HepG2 (cell line): ENCODE measurements around the gene GLYAT. TPM values are rescaled to one million over a fixed set of nuclear protein-coding genes. Genes with fewer than 3 reads are reported as not detected.
A peak's percentile ranks its signal among the peaks of the same experiment; 100 is the strongest.

ENCODE experiments used
- ATAC-seq: fragments of 200-7000 bp; cut with Tn5 transposase; 3 replicates; pipeline ENCODE4 v1.9.1; 2020; ENCODE audit warnings: mild to moderate bottlenecking, moderate library complexity
- BruUV-seq: library from RNA; stranded (reverse); fragments of 400-500 nt; replicated peaks from 2 replicates; lab custom pipeline; 2021; lab: Mats Ljungman, UMichigan
- CTCF ChIA-PET: fragments of 300-600 bp; formaldehyde crosslinking; extraction: SDS; loops from one replicate; lab custom pipeline; 2021; ENCODE audit warnings: low total read pairs, inconsistent platforms, low intra/inter-chr PET ratio; lab: Yijun Ruan, JAX
- POLR2A ChIA-PET: fragments of 350-600 bp; sonication (Branson Sonifier 250); formaldehyde crosslinking; loops from one replicate; lab custom pipeline; 2020; ENCODE audit warnings: antibody characterized with exemption, inconsistent platforms; lab: Yijun Ruan, JAX
- DNase-seq: peaks from one replicate; pipeline ENCODE4 v3.0.0-alpha.2; 2015; ENCODE audit warnings: low spot score
- FAIRE-seq: peaks from 3 replicates; lab custom pipeline; 2011; peaks lifted over from hg19 to GRCh38; lab: Jason Lieb, UNC
- H2AFZ ChIP-seq: one replicate; pipeline ENCODE4 v1.6.1; 2011; ENCODE audit warnings: low read length, inconsistent platforms
- H3K27ac ChIP-seq: fragments of 300-600 bp; 3 replicates; pipeline ENCODE4 v1.8.0; 2011; ENCODE audit warnings: mixed run types, mild to moderate bottlenecking, mixed read lengths, low read length, inconsistent platforms; ENCODE audit not compliant: insufficient read depth; ENCODE audit errors: extremely low read length
- H3K27me3 ChIP-seq, 2 experiments: fragments of 200-600 bp in 1 of 2; 2 replicates in 1 of 2; 3 replicates in 1 of 2; pipeline versions ENCODE4 v1.6.0 to v1.8.0; 2011; ENCODE audit warnings: low read length in 2 of 2, mild to moderate bottlenecking in 2 of 2, moderate library complexity in 2 of 2, inconsistent platforms in 1 of 2; ENCODE audit not compliant: insufficient read depth in 2 of 2, control insufficient read depth in 1 of 2
- H3K36me3 ChIP-seq, 2 experiments: fragments of 200-600 bp in 1 of 2; replicated peaks in 1 of 2; 2 replicates in 1 of 2; 3 replicates in 1 of 2; pipeline versions ENCODE4 v1.5.1 to v1.8.0; 2011; ENCODE audit warnings: low read length in 2 of 2, inconsistent platforms in 1 of 2; ENCODE audit not compliant: insufficient read depth in 2 of 2, control insufficient read depth in 1 of 2
- H3K4me1 ChIP-seq: 2 replicates; pipeline ENCODE4 v1.5.1; 2012; ENCODE audit warnings: low read length, inconsistent platforms; ENCODE audit not compliant: insufficient read depth
- H3K4me2 ChIP-seq: 2 replicates; pipeline ENCODE4 v1.6.0; 2011; ENCODE audit warnings: low read depth, low read length, inconsistent platforms
- H3K4me3 ChIP-seq, 3 experiments: fragments of 200-600 bp in 1 of 3; sonication (generic), shearing (Covaris generic) in 1 of 3; replicated peaks in 1 of 3; 2 replicates each; pipeline ENCODE4 v1.5.1; 2011 to 2016; ENCODE audit warnings: low read length in 3 of 3, inconsistent platforms in 2 of 3, low read depth in 2 of 3, mild to moderate bottlenecking in 2 of 3, control low read depth in 1 of 3, mixed read lengths in 1 of 3; ENCODE audit not compliant: insufficient read depth in 1 of 3
- H3K79me2 ChIP-seq: one replicate; pipeline ENCODE4 v1.6.1; 2011; ENCODE audit warnings: low read length, inconsistent platforms; ENCODE audit not compliant: insufficient read depth
- H3K9ac ChIP-seq: 2 replicates; pipeline ENCODE4 v1.6.0; 2011; ENCODE audit warnings: mild to moderate bottlenecking, low read depth, low read length, inconsistent platforms; ENCODE audit not compliant: insufficient read depth
- H3K9me3 ChIP-seq: 2 replicates; pipeline ENCODE4 v1.5.1; 2012; ENCODE audit warnings: mild to moderate bottlenecking, low read length
- H4K20me1 ChIP-seq: 2 replicates; pipeline ENCODE4 v1.6.0; 2011; ENCODE audit warnings: inconsistent platforms, mild to moderate bottlenecking, low read length, moderate library complexity; ENCODE audit not compliant: insufficient read depth
- ARNT2 ChIP-seq: sonication (generic); formaldehyde crosslinking; IDR thresholded peaks from 2 replicates; pipeline ENCODE4 v1.8.0; 2022; ENCODE audit warnings: mild to moderate bottlenecking, low read depth, missing genetic modification reagents, moderate library complexity
- EHMT2 ChIP-seq: fragments of 200-600 bp; sonication (generic); IDR thresholded peaks from 2 replicates; pipeline ENCODE4 v1.7.0; 2017; ENCODE audit warnings: antibody characterized with exemption, low read depth, low read length, borderline replicate concordance
- HOXD1 ChIP-seq: sonication (generic); formaldehyde crosslinking; IDR thresholded peaks from 2 replicates; pipeline ENCODE4 v1.5.0; 2020; ENCODE audit warnings: missing genetic modification reagents
- KDM3A ChIP-seq: IDR thresholded peaks from 2 replicates; pipeline ENCODE4 v1.6.1; 2018; ENCODE audit warnings: low read depth, missing compliant biosample characterization
- MAFK ChIP-seq, 2 experiments: IDR thresholded peaks in 1 of 2; conservative IDR thresholded peaks in 1 of 2; 2 replicates each; pipeline ENCODE4 v1.6.1; 2011; ENCODE audit warnings: improper control_type of control experiment in 2 of 2, low read length in 2 of 2
- ZBTB40 ChIP-seq, 2 experiments: fragments of 450-650 bp in 1 of 2; sonication (generic) in 1 of 2; formaldehyde crosslinking in 1 of 2; IDR thresholded peaks; 2 replicates each; pipeline versions ENCODE4 v1.6.1 to v1.8.0; 2016 to 2022; ENCODE audit warnings: antibody characterized with exemption in 1 of 2, mild to moderate bottlenecking in 1 of 2, missing genetic modification reagents in 1 of 2
- ZFAT ChIP-seq: sonication (generic); formaldehyde crosslinking; conservative IDR thresholded peaks from 2 replicates; pipeline ENCODE4 v1.8.1; 2023; ENCODE audit warnings: missing genetic modification reagents, inconsistent platforms
- ZNF18 ChIP-seq: sonication (generic); formaldehyde crosslinking; IDR thresholded peaks from 2 replicates; pipeline ENCODE4 v1.8.0; 2022; ENCODE audit warnings: mild to moderate bottlenecking, missing genetic modification reagents; ENCODE audit not compliant: insufficient replicate concordance
- ZNF34 ChIP-seq: sonication (generic); formaldehyde crosslinking; IDR thresholded peaks from 2 replicates; pipeline ENCODE4 v1.4.0; 2020; ENCODE audit warnings: mild to moderate bottlenecking, missing genetic modification reagents, borderline replicate concordance
- WGBS: methylation state at CpG from one replicate; pipeline ENCODE4 v1.1.6; 2017; ENCODE audit warnings: low lambda C conversion rate; 5-methylcytosine and 5-hydroxymethylcytosine counted together
- in situ Hi-C: cut with HindIII; loops from 2 replicates; pipeline ENCODE4 v1.10.0; 2017; ENCODE audit warnings: low pct_unique_long_range_greater_than_20kb; ENCODE audit not compliant: extremely low pct_ligation_motif_present
- intact Hi-C: fragments of 100-400 bp; cut with micrococcal nuclease; formaldehyde crosslinking; loops from one replicate; pipeline ENCODE4 v1.10.0; 2022; ENCODE audit not compliant: unreplicated experiment
- polyA plus RNA-seq, 8 experiments: library from polyadenylated mRNA; depleted of rRNA in 3 of 8; stranded (reverse) in 7 of 8; unstranded in 1 of 8; fragments of >200 nt; fragmentation: Illumina TruSeq in 4 of 8; extraction: Trizol in 4 of 8; gene quantifications; 2 replicates each; pipeline versions ENCODE4 v1.2.1 to v1.2.3, GENCODE V29; 2011 to 2016; ENCODE audit warnings: low read depth in 4 of 8, missing spikeins in 1 of 8, mixed read lengths in 1 of 8; ENCODE audit not compliant: insufficient read depth in 1 of 8
- total RNA-seq, 5 experiments: library from RNA; depleted of rRNA; stranded (reverse); fragments of >200 nt; fragmentation: Illumina TruSeq; extraction: Trizol; gene quantifications; 2 replicates each; pipeline ENCODE4 v1.2.3, GENCODE V29; 2016; ENCODE audit warnings: low read depth in 1 of 5

The GLYAT gene
- total and polyA plus RNA-seq, 2 of the 13 experiments (the other 11 are each of a cell fraction or from before 2014, with no cell fraction given), result not detected

DNA sequence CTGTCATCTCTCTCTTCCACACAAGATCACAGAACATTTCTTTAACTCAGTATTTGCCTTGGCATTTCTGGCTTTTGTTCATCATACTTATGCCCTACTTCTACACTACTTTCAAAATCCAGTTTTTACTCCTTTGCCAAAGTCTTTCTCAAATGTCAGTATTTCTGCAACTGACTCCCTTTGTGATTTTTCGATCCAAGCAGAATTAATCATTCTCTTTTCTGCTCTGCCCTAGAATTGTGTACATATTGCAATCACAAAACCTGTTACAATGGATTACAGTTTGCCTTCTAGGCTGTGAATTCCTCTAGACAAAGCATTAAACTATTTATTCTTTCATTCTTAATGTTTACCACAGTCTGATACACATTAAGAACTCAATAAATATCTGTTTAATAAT, 33.3 kb upstream of the GLYAT start (continued):
- TF ChIP-seq ZFAT (CRISPR knock-in tag) (no peak), ZNF18 (CRISPR knock-in tag) (no peak), HOXD1 (CRISPR knock-in tag) (no peak)

DNA sequence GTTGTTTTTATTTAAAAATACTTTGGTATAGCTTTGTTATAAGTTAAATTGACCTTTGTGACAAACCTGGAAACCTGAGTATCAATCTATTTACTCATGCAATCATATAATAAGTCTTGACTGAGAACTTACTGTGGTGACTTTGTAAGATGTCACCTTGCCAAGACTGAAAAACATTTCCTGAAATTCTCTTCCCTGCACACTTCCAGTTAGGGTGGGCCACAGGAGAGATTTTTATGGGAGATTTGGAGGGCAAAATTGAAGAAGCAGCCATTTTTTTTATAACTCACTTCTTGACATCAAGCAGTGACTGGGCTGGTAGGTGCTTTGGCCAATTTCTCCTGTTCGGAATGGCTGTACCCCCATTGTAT, 31.4 kb upstream of the GLYAT start:
- intact Hi-C loops, result loop anchor here (10.0 kb wide), 1 partner anchor 162 kb away; no protein-coding TSS in a partner anchor
- Histone ChIP-seq H3K27me3 (no peaks in the 10 kb centered on the region), H3K9me3 (no peaks in the 10 kb centered on the region), H3K4me3 (no peak overlapping the region; a peak in 1 of 6 replicates), H3K9ac (no peak overlapping the region), H4K20me1 (no peaks in the 10 kb centered on the region), H3K36me3 (no peaks in the 10 kb centered on the region), H3K4me1 (peaks cover 55% of the 10 kb centered on the region), H3K4me2 (peak overlapping the region; percentile 80), H3K27ac (peak overlapping the region; percentile 85), H3K79me2 (no peaks in the 10 kb centered on the region), H2AFZ (no peak overlapping the region)
- 94% methylated on average over 1 of the region's 1 CpG for WGBS
- no TSS peak for BruUV-seq
- FAIRE-seq (no peak), ATAC-seq (peak; percentile 37; the same call in 2 of the 3 replicates), DNase-seq (no peak)
- ChIA-PET POLR2A (interaction anchor here (1.6 kb wide), 1 partner anchor 186 kb away, joined by 3 read pairs; no protein-coding TSS in a partner anchor), CTCF (no interaction called here)
- in situ Hi-C loops, result no loop called here
- TF ChIP-seq EHMT2 (peak; percentile 69; the same call in 1 of the 2 replicates), KDM3A (no peak), ARNT2 (CRISPR knock-in tag) (peak; percentile 48; the same call in 1 of the 2 replicates), MAFK (conservative IDR thresholded peaks at IDR 0.05 in 1 of 2, IDR thresholded peaks at IDR 0.05 in 1 of 2; ENCODE audit: low read length in 2 of 2) (no peak), ZBTB40 (IDR thresholded peaks at IDR 0.05) (no peak), ZBTB40 (CRISPR knock-in tag; IDR thresholded peaks at IDR 0.05) (no peak), ZNF34 (no peak)
